Esophagus muscularis mucosa (tissue), 4 donors: ENCODE measurements around the gene MYO15B.

Experiments used
- EP300 ChIP-seq: sonication (generic); formaldehyde crosslinking; IDR thresholded peaks from one replicate; pipeline ENCODE4 v1.6.1; 2017; ENCODE audit warnings: antibody characterized with exemption
- POLR2A ChIP-seq: fragments of 450-650 bp; IDR thresholded peaks from one replicate; pipeline ENCODE4 v1.6.1; 2017; ENCODE audit warnings: antibody characterized with exemption, moderate library complexity, mild to moderate bottlenecking, low read depth
- TF ChIP-seq, protein P1 (sequence below), 3 experiments: fragments of 200-600 bp in 2 of 3; fragments of 450-650 bp in 1 of 3; sonication (generic) in 2 of 3; IDR thresholded peaks; one replicate each; pipeline ENCODE4 v1.5.1; 2017 to 2019; ENCODE audit warnings: antibody characterized with exemption in 3 of 3, mild to moderate bottlenecking in 2 of 3, moderate library complexity in 1 of 3

GRCh38 chr17:75652934-75653549 lies 65.4 kb downstream of the MYO15B start:
- TF ChIP-seq EP300 (no peak), POLR2A (no peak)
- TF ChIP-seq, protein P1, sequence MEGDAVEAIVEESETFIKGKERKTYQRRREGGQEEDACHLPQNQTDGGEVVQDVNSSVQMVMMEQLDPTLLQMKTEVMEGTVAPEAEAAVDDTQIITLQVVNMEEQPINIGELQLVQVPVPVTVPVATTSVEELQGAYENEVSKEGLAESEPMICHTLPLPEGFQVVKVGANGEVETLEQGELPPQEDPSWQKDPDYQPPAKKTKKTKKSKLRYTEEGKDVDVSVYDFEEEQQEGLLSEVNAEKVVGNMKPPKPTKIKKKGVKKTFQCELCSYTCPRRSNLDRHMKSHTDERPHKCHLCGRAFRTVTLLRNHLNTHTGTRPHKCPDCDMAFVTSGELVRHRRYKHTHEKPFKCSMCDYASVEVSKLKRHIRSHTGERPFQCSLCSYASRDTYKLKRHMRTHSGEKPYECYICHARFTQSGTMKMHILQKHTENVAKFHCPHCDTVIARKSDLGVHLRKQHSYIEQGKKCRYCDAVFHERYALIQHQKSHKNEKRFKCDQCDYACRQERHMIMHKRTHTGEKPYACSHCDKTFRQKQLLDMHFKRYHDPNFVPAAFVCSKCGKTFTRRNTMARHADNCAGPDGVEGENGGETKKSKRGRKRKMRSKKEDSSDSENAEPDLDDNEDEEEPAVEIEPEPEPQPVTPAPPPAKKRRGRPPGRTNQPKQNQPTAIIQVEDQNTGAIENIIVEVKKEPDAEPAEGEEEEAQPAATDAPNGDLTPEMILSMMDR (IDR thresholded peaks at IDR 0.05): peak; percentile 32 to 63 (median 38)
